Limb (tissue), 2 donors: Measurements from ENCODE around the gene WNT8A.

Experiments
- DNase-seq, 2 donors: peaks; one replicate each; pipeline ENCODE4 v3.0.0-alpha.2; 2016; ENCODE audit errors: extremely low spot score in 2 of 2

The WNT8A gene

DNA sequence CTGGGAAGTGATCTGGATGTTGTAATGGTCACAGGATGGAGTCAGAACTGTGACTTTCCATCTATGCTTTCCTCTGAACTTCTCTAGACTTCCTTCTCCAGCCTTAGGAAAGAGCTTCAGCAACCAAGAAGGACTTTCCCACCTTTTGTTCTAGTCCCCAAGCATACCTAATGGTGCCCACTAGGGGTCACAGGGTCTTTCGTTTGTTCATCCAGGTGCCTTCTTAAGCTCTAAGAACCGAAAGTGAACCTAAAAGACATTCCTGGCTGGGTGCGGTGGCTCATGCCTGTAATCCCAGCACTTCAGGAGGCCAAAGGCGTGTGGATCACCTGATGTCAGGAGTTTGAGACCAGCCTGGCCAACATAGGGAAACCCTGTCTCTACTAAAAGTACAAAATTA, 1.8 kb upstream of the WNT8A start:
- no peak for DNase-seq

DNA sequence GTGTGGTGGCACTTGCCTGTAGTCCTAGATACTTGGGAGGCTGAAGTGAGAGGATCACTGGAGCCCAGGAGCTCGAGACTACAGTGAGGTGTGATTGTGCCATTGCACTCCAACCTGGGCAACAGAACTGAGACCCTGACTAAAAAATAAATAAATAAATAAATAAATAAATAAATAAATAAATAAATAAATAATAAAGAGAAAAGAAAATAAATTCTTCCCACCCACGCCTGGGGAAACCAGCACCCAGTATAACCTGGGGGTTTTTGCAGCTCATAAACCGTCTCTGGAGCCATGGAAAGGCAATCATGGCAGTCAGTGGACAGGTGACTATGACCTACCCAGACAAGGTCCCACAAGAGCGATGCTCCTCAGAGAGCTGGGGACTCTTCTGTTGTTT, 7.9 kb downstream of the WNT8A start:
- no peak for DNase-seq

DNA sequence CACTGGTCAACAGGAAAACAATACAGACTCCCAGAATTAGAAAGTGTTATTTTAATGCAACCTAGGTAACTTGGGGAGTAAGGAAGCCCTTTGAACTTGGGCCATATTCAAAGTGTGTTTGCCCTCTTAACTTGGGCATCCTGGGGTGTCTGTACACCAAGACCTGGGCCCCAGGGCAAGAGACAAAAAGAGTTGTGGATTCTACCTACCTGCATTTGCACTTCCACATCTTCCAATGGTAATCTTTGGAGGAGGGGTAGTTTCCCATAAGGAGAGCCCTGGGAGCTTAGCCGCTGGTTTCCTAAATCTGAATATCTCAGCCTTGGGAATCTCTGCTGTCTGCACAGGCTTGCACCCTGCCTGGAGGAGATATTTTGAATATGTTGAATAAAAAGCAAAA, 8.5 kb downstream of the WNT8A start:
- DNase-seq = no peak

DNA sequence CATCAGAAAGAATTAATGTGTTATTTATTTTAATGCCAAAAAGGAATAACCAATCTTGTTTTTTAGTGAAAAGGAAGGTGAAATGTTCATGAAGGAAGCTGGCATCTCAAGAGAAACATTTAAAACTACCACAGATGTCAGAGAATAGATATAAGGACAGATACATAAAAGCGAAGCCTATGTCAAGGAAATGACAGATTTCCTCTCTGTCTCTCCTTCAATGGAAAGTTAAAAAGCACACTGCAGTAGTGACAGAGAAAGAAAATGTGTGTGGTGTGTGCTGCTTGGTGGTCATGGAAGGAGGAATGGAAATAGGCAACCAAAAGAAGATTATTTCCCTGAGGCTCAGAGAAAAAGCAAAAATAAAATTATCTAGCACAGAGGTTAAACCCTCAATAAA, 9.2 kb downstream of the WNT8A start:
- no peak for DNase-seq

DNA sequence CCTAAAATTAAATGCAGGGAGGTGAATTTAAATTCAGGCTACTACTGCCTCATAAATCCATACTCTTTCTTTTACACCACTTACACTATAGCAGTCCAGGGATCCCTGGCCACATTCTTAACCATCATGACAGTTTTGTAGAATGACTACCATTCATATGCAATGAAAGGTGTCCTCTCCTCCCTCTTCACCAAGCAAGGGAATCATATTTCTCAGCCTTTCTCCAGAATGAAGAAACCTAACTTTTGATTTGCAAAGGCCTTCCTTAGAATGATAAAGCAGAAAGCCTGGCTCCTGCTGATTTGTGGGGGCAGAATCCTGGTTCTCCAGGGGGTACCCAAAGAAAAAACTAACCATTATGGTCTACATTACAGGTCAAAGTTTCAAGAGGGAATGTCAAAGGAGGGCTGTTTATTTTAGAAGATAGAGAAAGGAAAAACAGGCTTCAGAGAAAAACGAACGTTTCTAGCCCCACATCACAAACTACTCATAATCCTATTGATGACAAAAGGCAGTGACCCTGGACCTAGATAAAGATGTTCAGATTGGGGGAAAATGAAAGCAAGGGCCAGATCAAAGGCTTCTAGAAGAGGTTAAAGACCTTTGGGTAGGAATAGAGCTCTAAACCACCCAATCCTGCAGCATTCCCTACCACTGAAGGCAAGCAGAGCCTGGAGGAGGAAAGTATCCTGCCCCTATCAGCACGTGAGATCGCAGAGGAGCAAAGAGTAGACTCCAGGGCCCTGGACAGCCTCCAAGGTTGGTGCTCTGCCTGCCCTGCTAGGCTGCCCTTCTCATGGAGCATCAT, 11.5 kb downstream of the WNT8A start:
- DNase-seq = no peak

DNA sequence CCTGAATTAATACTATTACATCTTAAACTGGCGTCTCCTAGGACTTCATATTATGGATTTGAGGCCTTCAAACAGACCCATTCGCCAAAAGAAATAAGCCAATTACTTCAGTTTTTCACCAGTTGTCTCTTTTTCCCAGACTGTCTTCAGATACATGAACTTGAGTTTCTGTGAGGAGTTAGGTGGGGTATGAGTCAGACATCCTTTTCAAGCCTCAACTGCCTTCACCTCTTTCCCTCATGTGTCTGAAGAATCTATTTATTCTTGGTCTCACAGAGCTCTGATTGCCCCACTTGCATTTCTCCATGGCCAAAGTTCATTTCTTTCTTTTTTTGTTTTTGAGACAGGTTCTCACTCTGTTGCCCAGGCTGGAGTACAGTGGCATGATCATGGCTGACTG, 12.5 kb downstream of the WNT8A start:
- DNase-seq = no peak

DNA sequence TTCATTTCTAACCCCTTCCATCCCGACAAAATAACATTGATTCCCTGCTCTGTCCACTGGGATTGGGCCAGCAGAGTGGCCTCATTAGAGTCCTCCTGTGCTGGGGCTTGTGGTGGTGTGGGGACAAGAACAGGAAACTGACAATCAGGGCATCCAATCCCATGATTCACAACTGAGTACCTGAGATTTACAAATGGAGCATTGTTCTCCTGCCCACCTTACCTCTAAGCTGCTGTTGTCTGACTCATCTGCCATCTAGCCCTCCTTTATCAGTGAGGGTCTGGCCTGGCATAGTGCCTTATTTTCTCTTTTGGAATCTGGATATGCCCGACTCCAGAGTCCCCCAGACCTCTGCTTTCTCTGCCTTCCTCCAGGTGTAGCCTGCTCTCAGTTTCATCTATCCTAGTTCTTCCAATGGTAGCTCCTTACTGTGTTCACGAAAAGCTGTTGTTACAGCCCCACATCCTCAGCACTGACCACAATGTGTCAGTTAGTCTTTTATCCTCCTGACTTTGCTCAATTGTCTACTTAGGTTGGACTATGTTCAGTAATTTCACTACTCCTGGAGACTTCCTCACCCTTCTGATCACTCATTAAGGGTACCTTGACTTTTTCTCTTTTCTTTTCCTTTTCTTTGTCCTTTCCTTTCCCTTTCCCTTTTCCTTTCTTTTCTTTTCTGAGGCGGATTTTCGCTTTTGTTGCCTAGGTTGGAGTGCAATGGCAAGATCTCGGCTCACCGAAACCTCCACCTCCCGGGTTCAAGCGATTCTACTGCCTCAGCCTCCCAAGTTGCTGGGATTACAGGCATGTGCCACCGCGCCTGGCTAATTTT, 13.4 kb downstream of the WNT8A start:
- no peak for DNase-seq

DNA sequence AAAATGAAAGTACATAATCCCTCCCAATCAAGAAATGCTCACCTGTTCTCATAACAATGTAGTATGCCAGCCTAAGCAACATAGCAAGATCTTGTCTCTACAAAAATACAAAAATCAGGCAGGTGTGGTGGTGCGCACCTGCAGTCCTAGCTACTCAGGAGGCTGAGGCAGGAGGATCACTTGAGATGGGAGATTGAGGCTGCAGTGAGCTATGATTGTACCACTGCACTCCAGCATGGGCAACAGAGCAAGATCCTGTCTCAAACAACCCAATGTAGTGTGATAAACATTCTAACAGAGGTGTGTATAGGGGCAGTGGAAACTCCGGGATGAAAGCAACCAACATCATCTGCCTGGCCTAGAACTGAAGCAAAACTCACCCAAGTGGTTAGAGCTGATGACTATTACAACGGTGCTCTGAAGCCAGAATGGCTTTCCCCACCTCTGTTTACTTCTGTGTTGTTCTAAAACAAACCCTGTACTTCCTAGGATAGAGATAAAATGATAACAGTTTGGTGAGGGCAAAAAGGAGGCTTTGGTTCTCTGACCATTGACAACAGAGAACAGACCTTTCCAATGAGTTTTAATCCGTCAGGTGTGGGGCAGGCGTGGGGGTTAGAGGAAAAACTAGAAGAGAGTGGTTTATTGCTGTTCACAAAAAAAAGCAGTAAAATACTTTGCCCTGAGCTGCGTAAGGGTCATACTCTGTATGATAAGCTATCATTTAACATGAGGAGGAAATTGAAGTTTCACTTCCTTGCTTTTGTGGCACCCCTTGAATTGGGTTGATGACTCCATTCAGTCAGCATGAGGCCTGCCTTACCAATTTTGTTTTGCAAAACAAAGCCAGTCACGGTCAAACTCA, 18.9 kb downstream of the WNT8A start:
- no peak for DNase-seq

DNA sequence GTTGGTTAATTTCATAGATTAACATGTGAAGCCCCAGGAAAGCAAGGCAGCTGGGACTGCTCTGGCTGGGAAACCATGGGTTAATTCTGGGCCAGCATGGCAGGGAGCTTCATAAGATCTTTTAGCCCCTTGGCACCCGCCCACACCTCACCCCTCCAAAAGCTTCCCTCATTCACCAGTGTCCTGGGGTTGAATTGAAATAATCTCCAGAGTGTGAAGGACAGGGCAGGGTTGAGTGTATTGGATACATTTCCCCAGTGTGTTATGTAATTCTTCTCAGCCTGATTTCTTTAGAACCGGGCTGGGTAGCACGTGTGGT, 19.4 kb downstream of the WNT8A start:
- no peak for DNase-seq

DNA sequence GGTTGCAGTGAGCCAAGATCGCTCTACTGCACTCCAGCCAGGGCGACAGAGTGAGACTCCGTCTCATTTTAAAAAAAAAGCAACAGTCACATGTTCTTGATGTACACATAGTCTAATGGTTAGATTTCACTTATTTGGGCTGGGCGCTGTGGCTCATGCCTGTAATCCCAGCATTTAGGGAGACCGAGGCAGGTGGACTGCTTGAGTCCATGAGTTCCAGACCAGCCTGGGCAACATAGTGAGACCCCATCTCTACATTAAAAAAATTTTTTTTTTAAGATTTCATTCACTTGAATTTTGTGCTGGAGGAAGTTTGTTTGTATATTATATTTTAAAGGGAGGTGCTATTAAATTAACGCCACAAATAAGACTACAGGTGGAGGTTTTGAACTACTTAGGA, 21.9 kb downstream of the WNT8A start:
- DNase-seq = no peak

DNA sequence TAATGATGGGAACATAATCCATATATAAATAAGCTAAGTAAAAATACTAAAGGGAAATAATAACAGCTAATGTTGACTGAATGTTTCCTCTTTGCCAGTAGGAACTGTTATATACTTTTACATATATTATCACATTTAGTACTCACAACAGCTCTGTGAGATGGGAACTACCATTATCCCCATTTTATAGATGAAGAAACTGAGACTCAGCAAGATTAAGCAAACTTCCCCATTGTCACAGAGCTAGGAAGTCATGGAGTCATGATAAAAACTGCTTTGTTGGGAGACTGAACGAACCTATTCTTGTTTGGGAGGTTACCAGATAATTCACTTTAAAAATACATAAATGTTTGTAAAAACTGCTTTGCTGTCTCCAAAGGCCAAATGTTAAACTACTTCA, 23.4 kb downstream of the WNT8A start:
- DNase-seq = no peak

DNA sequence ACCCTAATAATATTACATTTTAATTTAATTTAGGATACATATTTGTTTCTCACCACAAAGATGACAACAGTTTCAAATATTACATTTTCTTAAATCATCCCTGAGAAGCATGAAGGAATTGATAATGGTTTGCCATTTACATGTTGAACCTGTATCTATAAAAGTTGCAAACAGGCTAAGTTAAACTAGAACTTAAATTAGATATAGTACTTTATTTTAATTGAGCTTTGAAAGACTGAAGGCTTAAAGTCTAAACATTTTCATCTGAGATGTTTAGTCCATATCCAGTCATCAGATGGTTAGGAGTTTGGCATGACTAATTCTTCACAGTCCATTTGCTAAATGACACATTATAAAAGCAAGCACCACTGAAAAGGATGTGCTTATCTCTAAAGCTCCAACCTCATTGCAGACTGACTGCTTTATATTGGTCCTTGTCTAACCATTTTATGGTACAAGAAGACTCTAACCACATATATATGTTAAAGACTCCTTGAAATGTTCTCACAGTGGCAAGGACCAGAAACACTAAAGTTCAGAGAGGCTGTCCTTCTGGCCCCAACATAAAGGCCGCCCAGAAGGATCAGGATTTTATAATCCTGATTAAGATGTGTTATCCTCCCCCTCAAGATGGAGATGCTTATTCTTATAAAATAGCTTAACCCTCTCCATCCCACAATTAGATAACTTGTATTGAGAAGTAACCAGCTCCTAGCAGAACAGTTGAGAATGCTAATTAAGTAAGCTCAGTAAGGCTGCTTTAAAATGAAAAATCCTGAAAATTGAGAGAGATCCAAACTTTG, 25.8 kb downstream of the WNT8A start:
- no peak for DNase-seq

DNA sequence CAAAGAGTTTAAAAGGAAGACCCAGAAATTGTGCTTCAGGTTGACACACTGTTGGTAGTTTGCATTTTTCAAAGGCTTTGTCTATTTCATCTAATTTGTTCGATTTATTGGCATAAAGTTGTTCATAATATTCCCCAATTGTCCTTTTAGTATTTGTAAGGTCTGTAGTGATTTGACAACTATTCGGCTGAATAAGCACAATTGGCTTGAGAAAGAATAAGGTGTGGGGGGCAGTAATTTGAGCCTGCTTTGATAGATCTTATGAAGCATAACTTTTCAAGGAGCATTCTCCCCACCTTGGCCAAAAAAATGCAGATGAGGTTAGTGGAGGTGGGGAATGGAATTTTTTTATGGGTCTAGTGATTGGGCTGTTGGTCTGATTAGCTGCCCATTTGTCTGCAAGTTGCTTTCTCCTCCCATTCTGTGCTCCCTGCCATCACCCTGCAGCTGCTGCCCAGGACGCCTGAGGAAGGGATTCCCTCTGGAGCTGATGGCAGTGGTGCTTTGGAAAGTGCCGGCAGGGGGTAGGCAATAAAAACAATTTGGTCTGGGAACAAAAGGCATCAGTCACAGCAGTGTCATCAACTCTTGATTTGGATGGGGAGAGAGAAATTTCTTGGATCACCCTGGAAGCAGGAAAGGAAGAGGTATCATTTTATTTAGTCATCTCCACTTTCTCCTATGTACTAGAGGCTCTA, 26.6 kb downstream of the WNT8A start:
- no peak for DNase-seq

DNA sequence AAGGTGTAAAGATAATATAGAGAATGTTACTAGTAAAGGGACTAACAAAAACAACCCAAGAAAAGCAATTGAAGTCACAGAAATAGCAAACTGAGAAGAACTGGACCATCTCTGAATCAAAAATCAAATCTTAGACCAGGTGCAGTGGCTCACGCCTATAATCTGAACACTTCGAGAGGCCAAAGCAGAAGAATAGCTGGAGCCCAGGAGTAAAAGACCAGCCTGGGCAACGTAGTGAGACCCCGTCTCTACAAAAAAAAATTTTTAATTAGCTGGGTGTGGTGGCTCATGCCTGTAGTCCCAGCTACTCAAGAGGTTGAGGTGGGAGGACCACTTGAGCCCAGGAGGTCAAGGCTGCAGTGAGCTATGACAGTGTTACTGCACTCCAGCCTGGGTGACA, 27.3 kb downstream of the WNT8A start:
- no peak for DNase-seq

DNA sequence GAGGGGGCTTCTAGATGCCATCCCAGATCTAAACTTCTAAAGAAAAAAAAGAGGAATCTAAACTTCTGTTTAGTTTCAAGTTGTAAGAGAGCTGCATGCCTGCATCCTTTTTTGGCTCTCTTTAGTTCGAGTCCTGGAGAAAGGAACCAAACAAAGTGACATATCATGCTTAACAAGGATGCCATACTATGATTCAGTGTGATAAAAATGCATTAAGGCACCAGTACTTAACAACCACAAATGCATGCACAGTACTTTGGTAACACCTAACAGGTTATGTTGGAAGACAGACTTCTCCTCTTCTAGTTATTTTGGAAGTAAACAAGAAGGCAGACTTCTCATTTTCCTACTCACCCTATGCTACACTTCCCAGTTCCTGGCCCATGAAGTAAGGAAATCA, 28.1 kb downstream of the WNT8A start:
- no peak for DNase-seq

DNA sequence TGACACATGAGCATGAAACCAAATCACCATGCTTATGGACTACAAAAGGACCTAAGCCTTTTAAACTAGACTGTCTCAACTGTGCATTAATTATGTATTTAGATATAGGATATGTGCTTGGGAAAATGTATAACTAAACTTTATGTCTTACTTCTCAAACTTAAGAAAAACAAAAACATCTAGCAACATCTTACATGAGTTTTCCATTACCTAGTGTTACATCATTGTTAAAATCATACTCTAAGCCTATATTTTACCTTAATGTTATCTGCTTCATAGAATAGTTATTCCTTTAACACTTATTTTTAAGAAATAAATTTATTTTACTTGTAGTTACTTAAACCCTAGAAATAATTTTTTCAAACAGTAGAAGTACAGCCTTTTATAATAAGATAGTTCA, 31.4 kb downstream of the WNT8A start:
- no peak for DNase-seq

DNA sequence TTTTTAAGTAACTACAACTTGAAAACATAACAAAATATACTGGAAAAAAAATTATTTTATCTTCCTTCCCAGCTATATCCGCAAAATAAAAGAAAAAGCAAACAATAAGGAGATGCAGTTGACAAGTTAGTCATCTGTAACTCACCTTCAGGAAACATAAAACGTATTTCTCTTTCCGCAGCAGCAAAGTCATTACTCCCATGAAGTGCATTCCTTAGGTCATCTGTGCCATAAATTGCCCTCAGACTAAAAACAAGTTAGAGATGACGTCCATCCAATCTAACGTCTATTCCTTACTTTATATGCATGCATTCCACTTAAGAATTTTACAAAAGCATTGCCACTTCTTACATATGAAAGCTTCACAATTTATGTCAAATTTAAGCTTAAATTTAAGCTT, 44.5 kb downstream of the WNT8A start:
- DNase-seq = no peak

DNA sequence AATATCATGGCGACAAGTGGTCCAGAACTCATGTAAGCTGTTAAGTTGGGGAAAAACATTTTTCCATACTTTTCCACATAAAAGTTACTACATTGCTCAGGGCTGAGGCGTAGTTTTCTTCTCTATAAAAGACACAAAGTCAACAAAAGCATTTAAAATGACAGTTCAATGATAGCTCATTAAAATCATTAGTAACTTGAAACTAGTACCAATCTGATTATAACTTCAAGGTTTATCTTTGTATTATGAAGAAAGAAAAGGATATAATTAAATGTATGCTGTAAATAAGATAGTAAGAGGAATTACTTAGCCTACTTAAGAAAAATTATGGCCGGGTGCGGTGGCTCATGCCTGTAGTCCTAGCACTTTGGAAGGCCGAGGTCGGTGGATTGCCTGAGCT, 45.5 kb downstream of the WNT8A start:
- no peak for DNase-seq

DNA sequence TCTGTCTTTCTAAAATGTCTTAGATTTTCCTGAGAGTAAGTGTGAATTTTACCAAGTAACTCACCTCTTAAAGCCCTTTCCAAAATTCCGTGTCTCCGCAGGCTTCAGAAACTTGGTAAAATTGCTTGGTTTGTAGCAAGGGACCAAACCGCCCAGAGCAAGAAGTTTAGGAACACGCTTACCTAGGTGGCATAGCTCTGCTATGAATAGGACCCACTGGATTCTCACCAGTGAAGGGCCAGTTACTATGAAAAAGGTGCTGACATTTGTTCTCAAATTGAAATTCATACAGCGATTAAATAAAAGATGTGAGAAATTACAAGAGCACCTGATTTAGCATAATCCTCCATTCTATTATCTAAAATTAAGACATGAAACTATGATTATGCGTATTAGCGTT, 48.7 kb downstream of the WNT8A start:
- DNase-seq = no peak

DNA sequence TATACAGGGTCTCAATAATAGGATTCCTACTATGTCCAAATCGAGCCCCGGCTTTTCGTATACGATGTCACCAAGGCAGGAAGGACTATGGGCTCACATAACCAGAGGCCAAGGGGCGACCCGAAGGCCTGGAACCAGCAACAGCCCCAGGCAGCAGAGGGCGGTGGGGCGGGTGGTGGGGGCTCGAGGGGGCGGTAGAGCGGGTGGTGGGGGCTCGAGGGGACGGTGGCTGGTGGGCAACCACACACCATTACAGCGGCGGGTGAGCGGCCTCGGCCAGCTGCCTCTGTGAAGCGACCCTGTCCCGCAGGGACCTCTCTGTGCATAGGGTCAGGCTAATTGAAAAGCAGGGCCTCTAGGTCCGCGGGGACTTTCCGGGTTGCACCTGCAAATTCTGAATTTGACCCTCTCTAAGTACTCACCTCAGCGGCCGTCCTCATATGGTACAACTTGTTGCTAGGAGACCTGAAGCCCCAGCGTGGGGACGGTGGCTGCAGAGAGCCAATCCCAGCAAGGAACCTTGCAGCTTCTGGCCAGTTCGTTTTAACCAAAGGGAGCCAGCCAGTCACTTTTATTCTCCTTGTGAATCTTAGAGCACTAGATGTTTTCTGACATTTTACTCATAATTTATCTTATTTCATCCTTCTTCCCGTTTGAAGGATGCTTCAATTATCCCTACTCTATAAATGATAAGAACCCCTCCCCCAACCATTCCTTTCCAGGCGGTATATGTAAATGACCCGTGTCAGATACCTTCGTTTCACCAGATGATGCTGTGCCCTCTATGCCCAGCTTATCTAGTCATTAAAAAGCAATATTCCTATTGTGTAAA, 55.3 kb downstream of the WNT8A start, which contains the start of gene NME5:
Gene NME5, minus strand, starts transcription at position 480 of the 832 bp plus-strand sequence. CDS start 648 bp downstream, outside the sequence.
- peak; percentile 61 to 80 for DNase-seq
